Stromal cell of bone marrow (primary cell): Measurements from ENCODE around the gene COMMD2.

Source experiments
- DNase-seq: peaks from one replicate; pipeline ENCODE4 v3.0.0-alpha.2; 2012; ENCODE audit warnings: low read depth

COMMD2 gene

GRCh38 chr3:149702691-149703441, 49.4 kb downstream of the COMMD2 start:
- DNase-seq: peak; percentile 85

GRCh38 chr3:149701977-149702350, 50.3 kb downstream of the COMMD2 start:
- no peak for DNase-seq

- DNase-seq: no peak
These were observed 50.9 kb downstream of the COMMD2 start for GRCh38 chr3:149701206-149701976.
